Fibroblast of skin of abdomen (primary cell): Measurements from ENCODE around the gene BIRC5. TPM values are rescaled to one million over a fixed set of nuclear protein-coding genes. Genes with fewer than 3 reads are reported as not detected.
"Not testable (repeated sequence)": the region's sequence is repeated elsewhere in the genome, so short reads cannot be mapped to it uniquely, and the experiment has no call there.

Experiments
- DNase-seq: peaks from one replicate; pipeline ENCODE4 v3.0.0-alpha.2; 2013
- polyA plus RNA-seq, 2 experiments: library from polyadenylated mRNA; unstranded; fragments of 120-200 nt; gene quantifications; one replicate each; pipeline ENCODE4 v1.2.1, GENCODE V29; 2013; ENCODE audit not compliant: insufficient read length in 2 of 2

BIRC5 gene
- polyA plus RNA-seq (2013, experiment 1 of 2; ENCODE audit: insufficient read length), result 39.7 TPM
- 44.5 TPM for polyA plus RNA-seq (2013, experiment 2 of 2; ENCODE audit: insufficient read length)

DNA sequence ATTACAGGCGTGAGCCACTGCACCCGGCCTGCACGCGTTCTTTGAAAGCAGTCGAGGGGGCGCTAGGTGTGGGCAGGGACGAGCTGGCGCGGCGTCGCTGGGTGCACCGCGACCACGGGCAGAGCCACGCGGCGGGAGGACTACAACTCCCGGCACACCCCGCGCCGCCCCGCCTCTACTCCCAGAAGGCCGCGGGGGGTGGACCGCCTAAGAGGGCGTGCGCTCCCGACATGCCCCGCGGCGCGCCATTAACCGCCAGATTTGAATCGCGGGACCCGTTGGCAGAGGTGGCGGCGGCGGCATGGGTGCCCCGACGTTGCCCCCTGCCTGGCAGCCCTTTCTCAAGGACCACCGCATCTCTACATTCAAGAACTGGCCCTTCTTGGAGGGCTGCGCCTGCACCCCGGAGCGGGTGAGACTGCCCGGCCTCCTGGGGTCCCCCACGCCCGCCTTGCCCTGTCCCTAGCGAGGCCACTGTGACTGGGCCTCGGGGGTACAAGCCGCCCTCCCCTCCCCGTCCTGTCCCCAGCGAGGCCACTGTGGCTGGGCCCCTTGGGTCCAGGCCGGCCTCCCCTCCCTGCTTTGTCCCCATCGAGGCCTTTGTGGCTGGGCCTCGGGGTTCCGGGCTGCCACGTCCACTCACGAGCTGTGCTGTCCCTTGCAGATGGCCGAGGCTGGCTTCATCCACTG, at the start of gene BIRC5:
Gene BIRC5 (plus strand): TSS at position 238 of the 690 bp plus-strand sequence. CDS start 64 bp downstream, at position 302.
- DNase-seq, result peak; percentile 87

DNA sequence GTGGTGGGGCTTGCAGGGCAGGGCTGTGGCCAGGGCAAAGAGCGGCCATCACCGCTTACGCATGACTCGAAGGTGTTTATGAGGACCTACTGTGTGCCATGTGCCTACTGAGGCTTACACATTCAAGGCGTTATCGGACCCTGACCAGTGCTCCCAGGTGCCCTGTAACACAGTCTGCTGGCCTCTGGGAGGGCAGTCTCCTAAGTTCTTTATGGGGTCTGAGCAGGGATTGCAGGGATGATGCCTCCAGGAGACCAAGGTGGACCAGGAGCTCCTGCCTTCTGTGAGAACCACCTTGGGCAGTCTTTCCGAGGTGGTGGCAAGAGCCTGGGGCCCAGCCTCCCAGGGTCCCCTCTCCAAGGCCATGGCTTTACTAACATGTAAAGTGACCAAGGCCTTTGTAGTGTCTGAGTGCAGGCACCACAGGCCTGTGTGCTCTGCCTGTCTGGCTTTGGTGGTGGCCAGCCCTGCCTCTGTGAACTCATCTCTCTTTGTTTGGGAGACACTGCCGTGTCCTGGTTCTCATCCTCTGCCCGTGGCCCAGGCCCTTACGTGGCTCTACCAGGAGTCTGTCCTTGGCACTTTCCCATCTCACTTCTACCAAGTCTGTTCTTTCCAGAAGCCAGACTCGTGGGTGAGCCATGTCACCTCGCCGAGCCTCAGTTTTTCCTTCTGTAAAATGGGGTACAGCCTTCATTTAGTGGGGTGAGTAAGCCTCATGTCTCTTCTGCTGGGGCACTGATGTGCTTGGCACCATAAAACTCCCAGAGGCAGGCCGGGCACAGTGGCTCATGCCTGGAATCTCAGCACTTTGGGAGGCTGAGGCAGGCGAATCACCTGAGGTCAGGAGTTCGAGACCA, 49.1 kb upstream of the BIRC5 start:
- no peak for DNase-seq

DNA sequence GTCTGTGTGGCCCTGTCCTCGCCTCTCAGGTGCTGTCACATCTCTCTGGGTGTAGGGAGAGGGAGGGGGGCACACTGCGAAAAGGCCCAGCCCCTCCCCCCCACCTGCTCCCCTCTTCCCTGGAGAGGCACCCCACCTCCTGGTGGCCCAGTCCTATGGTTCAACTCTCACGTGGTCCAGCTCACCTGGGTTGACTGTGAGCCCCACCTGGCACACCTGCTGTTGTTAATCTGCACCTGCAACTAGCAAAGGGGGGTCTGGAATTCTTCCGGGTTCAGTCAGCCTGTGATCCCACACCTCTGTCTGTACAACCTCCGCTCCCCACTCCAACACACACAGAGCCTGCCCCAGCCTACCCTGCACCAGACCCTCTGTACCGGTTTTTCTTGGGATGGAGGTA, 47.6 kb upstream of the BIRC5 start:
- no peak for DNase-seq

DNA sequence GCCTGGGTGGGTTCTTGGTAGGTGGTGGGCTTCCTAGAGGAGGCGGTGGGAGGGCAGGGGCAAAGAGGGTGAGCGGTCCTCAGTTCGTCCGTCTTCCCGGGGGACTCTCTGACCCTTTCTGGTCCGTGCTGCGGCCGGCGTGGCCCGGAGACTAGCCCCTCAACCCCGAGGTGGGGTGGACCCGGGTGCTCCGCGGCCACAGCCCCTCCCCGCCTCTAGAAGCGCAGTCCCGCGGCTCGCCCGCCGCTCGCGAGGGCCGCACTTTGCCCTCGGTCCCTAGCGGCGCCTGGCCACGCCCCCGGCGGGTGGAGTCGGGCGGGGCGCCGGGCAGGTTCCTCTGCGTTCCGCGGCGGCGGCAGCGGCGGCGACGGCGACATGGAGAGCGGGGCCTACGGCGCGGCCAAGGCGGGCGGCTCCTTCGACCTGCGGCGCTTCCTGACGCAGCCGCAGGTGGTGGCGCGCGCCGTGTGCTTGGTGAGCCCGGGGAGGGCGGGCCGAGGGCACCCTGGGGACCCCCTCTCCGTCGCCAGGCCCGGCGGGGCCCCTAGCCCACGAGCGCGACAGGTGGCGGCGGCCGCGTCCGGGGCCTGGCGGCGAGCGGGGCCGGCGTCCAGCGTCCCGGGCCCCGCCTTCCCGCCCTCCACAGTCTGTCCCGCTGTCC, 45.7 kb upstream of the BIRC5 start, which contains the start of gene SYNGR2:
Gene SYNGR2 (plus strand): TSS at position 340 of the 661 bp plus-strand sequence. CDS start 36 bp downstream, at position 376.
- peak; percentile 31 for DNase-seq

GRCh38 chr17:78168903-78169793, 44.9 kb upstream of the BIRC5 start:
- no peak for DNase-seq

- no peak for DNase-seq
These were observed 43.1 kb upstream of the BIRC5 start for GRCh38 chr17:78170692-78171590.

- not testable (repeated sequence) for DNase-seq
These were observed 42.3 kb upstream of the BIRC5 start for GRCh38 chr17:78171591-78172248.

GRCh38 chr17:78172249-78173051, 41.6 kb upstream of the BIRC5 start:
- no peak for DNase-seq

DNA sequence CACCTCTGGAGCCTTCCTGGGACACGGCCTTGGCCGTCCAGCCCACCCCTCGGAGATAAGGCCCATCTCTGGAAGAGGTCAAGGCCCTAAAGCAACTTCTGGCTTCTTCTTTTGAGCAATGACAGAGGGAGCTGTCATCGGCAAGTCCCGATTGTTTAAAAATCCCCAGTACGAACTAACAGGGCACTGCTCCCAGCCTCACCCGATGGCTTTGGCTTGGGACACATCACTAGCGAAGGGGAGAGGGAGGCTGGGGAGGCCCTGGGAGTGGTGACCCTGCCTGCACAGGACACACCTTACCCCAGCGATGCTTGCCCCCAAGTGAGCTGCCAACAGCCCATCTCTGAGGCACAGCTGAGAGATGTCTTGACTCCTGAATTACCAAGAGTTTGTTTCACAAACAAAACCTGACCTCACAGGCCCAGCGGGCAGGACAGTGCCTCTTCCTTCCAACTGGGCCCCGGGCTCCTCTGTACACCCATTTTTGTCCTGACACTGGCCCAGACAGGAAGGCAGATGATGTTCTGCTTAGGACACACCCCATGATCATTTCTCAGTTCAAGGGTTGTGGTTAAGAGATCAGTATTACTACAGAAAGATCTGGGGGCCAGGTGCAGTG, 40.8 kb upstream of the BIRC5 start:
- no peak for DNase-seq

- DNase-seq, result no peak
These were observed 39.6 kb upstream of the BIRC5 start for GRCh38 chr17:78174346-78174869.

DNA sequence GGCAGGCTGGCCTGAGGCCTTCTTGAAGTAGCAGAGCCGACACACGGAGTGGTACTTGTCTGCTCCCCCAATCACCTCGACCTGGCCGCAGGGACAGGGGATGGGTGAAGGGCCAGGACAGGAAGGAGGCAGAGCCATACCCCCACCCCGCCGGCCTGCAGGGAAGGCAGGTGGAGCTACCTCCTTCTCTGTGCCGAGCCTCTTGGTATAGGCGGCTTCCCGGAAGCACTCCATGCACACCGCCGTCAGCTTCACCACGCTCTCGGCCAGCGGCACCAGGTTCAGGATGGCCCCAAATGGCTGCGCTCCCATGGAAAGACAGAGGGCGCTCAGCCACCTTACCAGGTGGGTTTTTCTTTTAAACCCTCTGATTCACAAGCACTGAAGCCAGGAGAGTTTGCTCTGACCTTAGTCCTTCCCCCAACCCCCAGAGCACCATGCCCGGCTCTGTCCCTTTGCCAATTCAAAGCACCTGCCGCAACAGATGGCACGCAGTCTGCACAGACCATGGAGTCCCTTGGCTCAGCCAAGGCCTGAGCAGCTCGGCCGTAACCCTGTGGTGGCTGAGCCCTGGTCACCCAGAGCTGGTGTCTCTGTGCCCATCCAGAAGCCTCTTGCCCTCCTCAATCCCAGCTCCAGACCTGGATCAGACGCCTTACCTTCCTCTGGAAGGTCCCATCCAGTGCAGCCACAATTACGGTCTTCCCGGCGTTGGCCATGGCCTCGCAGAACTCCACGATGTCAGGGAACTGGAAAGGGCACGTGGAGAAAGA, 39.0 kb upstream of the BIRC5 start:
- no peak for DNase-seq

GRCh38 chr17:78175643-78175981, 38.4 kb upstream of the BIRC5 start:
- DNase-seq, result no peak

DNA sequence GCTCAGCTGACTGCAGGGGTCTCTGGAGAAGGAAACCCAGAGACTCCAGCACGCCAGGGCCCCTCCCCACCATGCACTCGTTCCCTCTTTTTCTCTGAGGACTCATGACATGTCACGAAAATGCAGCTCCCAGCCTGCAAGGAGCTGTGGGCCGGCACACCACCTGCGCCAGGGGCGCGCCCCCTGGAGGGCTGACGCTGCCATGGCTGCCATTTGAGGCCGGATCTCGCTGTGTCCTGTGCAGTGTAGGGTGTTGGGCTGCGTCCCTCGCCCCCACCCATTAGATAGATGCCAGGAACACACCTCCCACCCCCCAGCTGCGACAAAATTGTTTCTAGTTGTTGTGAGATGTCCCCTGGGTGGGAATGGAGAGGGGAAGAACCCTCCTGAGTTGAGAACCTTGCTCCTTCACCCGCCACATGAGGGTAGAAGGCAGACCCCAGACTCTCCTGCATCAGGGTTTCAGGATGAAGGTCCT, 37.5 kb upstream of the BIRC5 start:
- peak; percentile 35 for DNase-seq

GRCh38 chr17:78179372-78179771, 34.7 kb upstream of the BIRC5 start:
- peak; percentile 21 for DNase-seq

- no peak for DNase-seq
These were observed 34.0 kb upstream of the BIRC5 start for GRCh38 chr17:78180083-78180482.

GRCh38 chr17:78180508-78180907, 33.5 kb upstream of the BIRC5 start:
- DNase-seq, result no peak

DNA sequence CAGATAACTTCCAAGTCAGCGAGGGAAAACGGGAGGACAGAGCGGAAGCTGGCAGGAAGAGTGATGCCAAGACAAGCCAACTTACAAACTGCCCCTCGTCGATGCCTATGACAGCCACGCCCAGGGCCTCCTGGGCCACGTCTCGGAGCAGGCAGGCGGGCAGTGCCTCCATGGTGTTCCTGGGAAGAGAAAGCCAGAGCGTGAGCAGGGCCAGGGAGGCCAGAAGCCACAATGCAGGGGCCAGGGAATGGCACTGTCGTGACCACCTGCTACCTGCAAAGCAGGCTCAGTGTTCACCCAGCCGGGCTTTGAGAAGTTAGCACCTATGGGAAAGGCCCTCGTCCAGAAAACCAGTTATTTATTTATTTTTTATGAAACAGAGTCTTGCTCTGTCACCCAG, 31.5 kb upstream of the BIRC5 start:
- DNase-seq, result no peak

GRCh38 chr17:78183916-78184315, 30.1 kb upstream of the BIRC5 start:
- DNase-seq, result no peak
